Measurements from ENCODE around the gene ZBTB7C.

GRCh38 chr18:48123941-48124340 lies 285.2 kb downstream of the ZBTB7C start:
- no peak for TF ChIP-seq EZH2 (IDR thresholded peaks at IDR 0.05; ENCODE audit: borderline replicate concordance, low read length)
- TF ChIP-seq, protein P1, sequence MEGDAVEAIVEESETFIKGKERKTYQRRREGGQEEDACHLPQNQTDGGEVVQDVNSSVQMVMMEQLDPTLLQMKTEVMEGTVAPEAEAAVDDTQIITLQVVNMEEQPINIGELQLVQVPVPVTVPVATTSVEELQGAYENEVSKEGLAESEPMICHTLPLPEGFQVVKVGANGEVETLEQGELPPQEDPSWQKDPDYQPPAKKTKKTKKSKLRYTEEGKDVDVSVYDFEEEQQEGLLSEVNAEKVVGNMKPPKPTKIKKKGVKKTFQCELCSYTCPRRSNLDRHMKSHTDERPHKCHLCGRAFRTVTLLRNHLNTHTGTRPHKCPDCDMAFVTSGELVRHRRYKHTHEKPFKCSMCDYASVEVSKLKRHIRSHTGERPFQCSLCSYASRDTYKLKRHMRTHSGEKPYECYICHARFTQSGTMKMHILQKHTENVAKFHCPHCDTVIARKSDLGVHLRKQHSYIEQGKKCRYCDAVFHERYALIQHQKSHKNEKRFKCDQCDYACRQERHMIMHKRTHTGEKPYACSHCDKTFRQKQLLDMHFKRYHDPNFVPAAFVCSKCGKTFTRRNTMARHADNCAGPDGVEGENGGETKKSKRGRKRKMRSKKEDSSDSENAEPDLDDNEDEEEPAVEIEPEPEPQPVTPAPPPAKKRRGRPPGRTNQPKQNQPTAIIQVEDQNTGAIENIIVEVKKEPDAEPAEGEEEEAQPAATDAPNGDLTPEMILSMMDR (conservative IDR thresholded peaks at IDR 0.05 in 1 of 2, IDR thresholded peaks at IDR 0.05 in 1 of 2; ENCODE audit: extremely low read depth in 1 of 2, insufficient read depth in 1 of 2, low read depth in 1 of 2, low read length in 2 of 2), result no peak

Data from mammary epithelial cell (primary cell).